ENCODE results near the gene ABCB8. TPM values are rescaled to one million over a fixed set of nuclear protein-coding genes. Genes with fewer than 3 reads are reported as not detected.

ABCB8 gene
- total RNA-seq, 1 experiment from 2014 or later: 29.7 TPM

DNA sequence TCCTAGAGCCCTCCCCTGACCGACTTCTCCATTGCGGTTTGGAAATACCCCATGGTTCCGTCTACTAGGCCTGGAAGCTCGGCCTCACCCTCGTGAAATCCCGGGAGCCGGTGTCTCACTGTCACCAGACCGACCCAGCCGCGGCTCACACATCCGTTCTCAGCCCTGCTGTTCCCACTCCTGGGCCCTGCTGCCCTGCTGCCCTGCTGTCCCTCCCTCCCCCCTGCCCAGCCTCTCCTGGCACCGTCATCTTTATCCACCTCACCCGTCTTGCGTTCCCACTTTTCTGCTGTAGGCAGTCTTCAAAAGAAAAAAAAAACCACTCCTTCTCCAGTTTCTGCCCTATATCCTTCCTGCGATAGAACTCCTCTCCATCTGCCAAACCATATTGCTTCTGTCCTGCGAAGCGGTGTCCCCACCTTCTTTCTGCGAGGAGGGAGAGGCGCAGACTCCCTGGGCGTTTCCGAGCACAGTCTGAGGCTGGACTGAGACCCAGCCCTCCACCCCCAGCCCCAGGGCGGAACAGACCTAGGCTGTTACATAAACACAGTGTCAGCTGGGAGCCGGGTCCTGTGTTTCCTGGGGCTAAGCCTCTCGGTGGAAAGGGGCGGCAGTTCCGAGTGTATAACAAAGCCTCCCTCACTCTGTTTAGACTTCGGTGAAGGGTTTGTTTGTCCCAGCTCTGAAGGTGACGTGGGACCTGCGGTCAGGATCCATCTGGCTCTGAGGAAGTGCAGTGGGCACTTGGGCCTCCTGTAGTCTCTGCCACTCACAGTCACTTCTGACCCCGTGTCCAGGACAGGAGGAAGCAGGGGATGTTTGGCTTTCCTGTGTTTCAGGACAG, 60.8 kb downstream of the ABCB8 start:
- Histone ChIP-seq H3K27me3 (ENCODE audit: control insufficient read depth, insufficient read depth, low read length) (peaks cover 15% of the 10 kb centered on the region; the same call in 1 of the 2 replicates), H3K36me3 (replicated peaks; ENCODE audit: control insufficient read depth, insufficient read depth, low read length) (no peaks in the 10 kb centered on the region; the same call in 1 of the 2 replicates), H3K4me3 (ENCODE audit: insufficient read depth, low read depth, low read length) (no peak overlapping the region; the same call in 1 of the 2 replicates)
- DNase-seq: peak; percentile 80

DNA sequence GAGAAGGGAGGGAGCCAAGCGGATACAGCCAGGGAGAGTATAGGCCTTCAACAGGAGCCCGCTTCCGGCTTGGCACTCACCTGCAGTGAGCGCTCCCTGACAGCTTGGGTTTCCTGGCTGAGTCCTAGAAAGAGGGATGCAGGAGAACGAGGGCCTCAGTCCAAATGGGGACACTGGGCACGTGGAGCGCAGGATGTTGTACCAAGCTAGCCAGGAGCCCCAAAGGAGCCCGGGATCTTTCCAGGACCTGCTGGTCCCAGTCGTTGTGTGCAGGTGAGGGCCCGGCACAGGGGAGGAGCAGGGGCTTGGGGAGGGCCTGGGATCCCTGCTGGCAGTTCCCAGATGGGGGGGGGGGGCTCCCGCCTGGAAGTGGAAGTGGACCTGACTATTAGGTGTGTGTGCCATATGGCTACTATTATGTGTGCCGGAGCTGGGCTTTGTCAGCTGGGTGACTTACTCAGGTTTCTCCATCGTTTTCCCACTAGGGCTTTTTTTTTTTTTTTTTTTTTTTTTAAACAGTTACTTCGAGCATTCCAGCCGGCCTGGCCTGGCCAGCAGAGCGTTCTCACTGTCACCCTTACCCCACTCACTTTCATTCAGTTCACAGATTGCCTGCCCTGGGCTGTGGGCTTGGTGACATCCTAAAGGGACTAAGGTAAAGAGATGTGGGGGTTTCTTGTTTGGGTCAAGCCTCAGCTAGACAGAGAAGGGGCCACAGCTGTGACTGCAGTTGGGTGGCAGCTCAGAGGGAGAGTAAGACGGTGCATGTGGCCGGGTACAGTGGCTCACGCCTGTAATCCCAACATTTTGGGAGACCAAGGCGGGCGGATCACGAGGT, 61.9 kb downstream of the ABCB8 start:
- H3K4me3 ChIP-seq (ENCODE audit: insufficient read depth, low read depth, low read length): no peak overlapping the region
- H3K36me3 ChIP-seq (replicated peaks; ENCODE audit: control insufficient read depth, insufficient read depth, low read length): no peaks in the 10 kb centered on the region; the same call in 1 of the 2 replicates
- peaks cover 12% of the 10 kb centered on the region; the same call in 1 of the 2 replicates for H3K27me3 ChIP-seq (ENCODE audit: control insufficient read depth, insufficient read depth, low read length)
- DNase-seq: peak; percentile 40

DNA sequence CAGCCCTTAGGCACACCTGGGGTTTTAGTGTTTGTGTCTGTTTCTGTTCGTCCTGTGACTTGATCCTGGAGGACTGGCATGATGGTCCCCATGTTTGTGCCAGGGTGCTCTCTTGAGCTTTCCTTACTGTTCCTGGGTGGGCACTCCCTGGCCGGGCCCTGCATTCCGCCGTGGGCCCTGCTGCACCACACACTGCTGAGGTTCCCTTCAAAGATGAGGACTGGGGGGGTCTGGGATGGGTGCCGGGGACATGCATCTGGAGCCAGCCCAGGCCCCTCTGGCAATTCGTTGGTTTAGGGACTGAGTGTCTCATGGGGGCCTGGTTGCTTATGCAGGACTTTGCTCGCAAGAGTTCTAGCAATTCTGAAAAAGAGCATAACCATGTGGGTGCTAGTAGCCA, 62.8 kb downstream of the ABCB8 start:
- no peaks in the 10 kb centered on the region; the same call in 1 of the 2 replicates for H3K36me3 ChIP-seq (replicated peaks; ENCODE audit: control insufficient read depth, insufficient read depth, low read length)
- no peak for DNase-seq
- no peak overlapping the region for H3K4me3 ChIP-seq (ENCODE audit: insufficient read depth, low read depth, low read length)
- H3K27me3 ChIP-seq (ENCODE audit: control insufficient read depth, insufficient read depth, low read length): peaks cover 12% of the 10 kb centered on the region; the same call in 1 of the 2 replicates

DNA sequence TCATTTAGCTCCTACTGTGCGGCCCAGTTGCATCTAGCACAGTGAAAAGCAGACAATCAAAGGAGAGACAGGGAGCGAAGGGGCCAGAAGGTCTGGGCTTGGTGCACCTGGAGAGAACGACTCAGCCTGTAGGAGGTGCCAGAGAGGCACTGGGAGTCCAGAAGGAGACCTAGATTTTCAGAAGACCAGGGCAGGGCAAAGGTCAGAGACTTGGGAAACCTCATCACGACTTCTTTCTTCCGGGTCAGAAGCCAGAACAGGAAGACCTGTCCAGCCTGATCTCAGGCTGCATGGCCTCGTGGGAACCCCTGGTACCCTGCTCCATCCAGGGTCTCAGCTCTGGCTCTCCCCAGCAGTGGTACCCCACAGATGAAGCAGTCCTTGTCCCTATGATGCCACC, 63.2 kb downstream of the ABCB8 start:
- H3K4me3 ChIP-seq (ENCODE audit: insufficient read depth, low read depth, low read length): no peak overlapping the region
- peak; percentile 84 for DNase-seq
- H3K27me3 ChIP-seq (ENCODE audit: control insufficient read depth, insufficient read depth, low read length): peaks cover 12% of the 10 kb centered on the region; the same call in 1 of the 2 replicates
- no peaks in the 10 kb centered on the region; the same call in 1 of the 2 replicates for H3K36me3 ChIP-seq (replicated peaks; ENCODE audit: control insufficient read depth, insufficient read depth, low read length)

DNA sequence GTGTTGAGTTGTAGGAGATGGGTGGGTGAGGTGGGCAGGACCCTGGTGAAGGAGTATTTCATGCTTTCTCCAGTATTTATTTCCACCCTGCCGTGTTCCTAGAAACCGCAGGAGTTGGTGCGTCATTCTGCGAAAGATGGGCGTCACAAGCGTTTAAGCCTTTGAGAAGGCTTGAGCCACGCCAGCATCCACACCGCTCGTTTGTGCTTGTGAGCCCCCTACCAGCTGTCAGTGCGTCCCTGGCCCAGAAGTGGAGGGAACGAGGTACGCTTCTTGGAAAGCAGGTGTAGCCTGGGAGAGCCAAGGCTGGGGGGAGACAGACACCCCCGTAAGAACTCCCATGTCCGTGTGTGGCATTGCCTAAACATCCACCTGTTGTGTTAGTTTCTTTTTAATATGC, 63.7 kb downstream of the ABCB8 start:
- Histone ChIP-seq H3K4me3 (ENCODE audit: insufficient read depth, low read depth, low read length) (no peak overlapping the region), H3K27me3 (ENCODE audit: control insufficient read depth, insufficient read depth, low read length) (peaks cover 10% of the 10 kb centered on the region; the same call in 1 of the 2 replicates), H3K36me3 (replicated peaks; ENCODE audit: control insufficient read depth, insufficient read depth, low read length) (no peaks in the 10 kb centered on the region; the same call in 1 of the 2 replicates)
- no peak for DNase-seq

DNA sequence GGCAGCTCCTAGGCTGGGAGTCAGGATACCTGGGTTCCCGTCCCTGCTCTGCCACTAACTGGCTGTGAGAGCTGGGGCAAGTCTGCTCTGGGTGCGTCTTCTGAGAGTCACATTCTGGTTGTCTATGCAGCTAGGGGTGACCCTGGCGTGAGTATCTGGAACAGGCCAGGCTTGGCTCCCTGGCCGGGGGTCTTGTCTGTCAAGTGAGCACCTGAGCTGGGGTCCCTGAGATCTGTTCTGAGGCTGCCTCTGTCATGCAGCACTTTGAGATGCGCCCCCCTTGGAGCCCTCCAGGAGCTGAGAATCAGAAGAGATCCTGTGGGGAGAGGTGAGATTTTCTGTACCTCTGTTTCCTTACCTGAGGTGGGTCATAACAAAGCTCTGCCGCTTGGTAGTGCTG, 65.5 kb downstream of the ABCB8 start:
- no peaks in the 10 kb centered on the region for H3K27me3 ChIP-seq (ENCODE audit: control insufficient read depth, insufficient read depth, low read length)
- H3K36me3 ChIP-seq (replicated peaks; ENCODE audit: control insufficient read depth, insufficient read depth, low read length): no peaks in the 10 kb centered on the region; the same call in 1 of the 2 replicates
- no peak for DNase-seq
- no peak overlapping the region for H3K4me3 ChIP-seq (ENCODE audit: insufficient read depth, low read depth, low read length)

DNA sequence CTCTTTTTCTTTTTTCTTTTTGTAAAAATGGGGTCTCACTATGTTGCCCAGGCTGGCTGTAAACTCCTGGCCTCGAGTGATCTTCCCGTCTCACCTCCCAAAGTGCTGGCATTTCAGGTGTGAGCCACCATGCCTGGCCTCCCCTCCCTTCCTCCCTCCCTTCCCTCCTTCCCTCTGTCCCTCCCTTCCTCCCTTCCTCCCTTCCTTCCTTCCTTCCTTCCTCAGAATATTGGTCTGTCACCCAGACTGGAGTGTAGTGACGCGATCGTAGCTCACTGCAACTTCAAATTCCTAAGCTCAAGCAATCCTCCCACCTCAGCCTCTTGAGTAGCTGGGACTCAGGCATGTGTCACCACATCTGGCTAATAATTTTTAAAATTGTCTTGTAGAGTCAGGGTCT, 66.4 kb downstream of the ABCB8 start:
- Histone ChIP-seq H3K36me3 (replicated peaks; ENCODE audit: control insufficient read depth, insufficient read depth, low read length) (no peaks in the 10 kb centered on the region; the same call in 1 of the 2 replicates), H3K4me3 (ENCODE audit: insufficient read depth, low read depth, low read length) (no peak overlapping the region), H3K27me3 (ENCODE audit: control insufficient read depth, insufficient read depth, low read length) (no peaks in the 10 kb centered on the region)
- DNase-seq: no peak

DNA sequence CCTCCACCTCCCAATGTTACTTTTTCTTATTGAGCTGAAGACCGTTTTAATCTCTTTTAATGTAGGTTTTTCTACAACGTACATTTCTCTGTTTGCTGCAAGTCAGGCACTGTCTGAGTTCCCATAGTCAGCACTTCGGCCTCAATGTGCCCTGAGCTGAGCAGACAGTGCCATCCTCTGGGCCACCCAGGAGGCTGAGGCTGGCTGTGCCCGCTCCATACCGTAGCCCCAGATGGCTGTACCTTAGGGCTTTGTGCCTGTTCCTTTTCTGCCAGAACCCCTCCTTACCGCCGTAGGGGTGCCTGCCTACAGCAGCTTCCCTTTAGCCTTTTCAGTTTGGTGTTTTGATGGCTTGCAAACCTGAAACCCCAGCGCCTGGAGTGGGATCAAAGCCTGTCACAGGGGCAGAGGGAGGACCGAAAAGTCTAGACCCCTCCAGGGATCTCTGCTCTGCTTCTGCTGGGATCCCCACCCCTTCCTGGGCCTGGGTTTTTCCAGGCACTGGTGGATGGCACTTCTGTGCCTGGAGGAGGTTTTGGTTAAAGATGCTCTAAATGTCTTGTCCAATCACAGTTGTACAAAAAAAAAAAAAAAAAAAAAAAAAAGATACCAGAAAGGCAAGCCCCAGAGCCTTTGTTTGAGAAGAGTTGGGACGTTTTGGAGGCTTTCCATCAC, 67.0 kb downstream of the ABCB8 start:
- H3K36me3 ChIP-seq (replicated peaks; ENCODE audit: control insufficient read depth, insufficient read depth, low read length): no peaks in the 10 kb centered on the region; the same call in 1 of the 2 replicates
- H3K4me3 ChIP-seq (ENCODE audit: insufficient read depth, low read depth, low read length): no peak overlapping the region
- no peaks in the 10 kb centered on the region for H3K27me3 ChIP-seq (ENCODE audit: control insufficient read depth, insufficient read depth, low read length)
- DNase-seq: no peak

DNA sequence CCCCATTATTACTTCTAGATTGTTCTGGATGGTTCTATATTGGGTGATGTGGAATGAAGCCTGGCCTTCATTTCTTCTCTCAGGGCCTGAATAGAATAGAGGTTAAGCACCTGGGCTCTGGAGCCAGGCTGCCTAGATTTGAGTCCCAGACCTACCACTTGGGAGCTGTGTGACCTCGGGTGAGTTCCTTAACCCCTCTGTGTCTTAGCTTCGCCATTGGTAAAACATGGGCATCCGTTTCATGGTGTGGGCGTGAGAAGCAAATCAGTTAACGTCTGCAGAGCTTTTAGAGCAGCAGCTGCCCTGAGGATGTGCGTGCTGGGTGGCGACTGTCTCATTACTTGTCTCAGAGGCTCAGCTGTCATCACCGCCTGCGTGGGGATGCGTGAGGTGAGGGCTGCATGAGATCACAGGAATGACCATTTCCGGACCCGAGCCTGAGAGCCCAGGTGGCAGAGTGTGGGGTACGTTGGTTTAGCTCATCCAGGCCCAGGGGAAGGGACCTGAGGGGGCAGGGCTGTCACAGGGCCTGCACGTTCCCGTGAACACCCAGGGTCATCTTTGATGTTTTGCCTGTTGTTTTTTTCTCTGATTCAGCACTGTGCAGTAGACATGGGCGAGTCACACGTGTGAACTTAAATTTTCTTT, 67.7 kb downstream of the ABCB8 start:
- DNase-seq: no peak
- Histone ChIP-seq H3K36me3 (replicated peaks; ENCODE audit: control insufficient read depth, insufficient read depth, low read length) (no peaks in the 10 kb centered on the region; the same call in 1 of the 2 replicates), H3K4me3 (ENCODE audit: insufficient read depth, low read depth, low read length) (no peak overlapping the region), H3K27me3 (ENCODE audit: control insufficient read depth, insufficient read depth, low read length) (no peaks in the 10 kb centered on the region)

Other genes with a start within 250 kb of the ABCB8 start
- 0.37 and 0.80 TPM in 2 replicates for gene TMEM176B, start 228.1 kb upstream of the ABCB8 start, total RNA-seq (2014; rRNA removed; shearing (Covaris generic))
- not detected in 2 replicates for gene TMEM176A, start 227.7 kb upstream of the ABCB8 start, total RNA-seq (2014; rRNA removed; shearing (Covaris generic))
- gene AOC1, start 175.9 kb upstream of the ABCB8 start, total RNA-seq (2014; rRNA removed; shearing (Covaris generic)): not detected in 2 replicates
- 9.3 and 9.5 TPM in 2 replicates for gene KCNH2, start 50.1 kb upstream of the ABCB8 start, total RNA-seq (2014; rRNA removed; shearing (Covaris generic))
- gene NOS3, start 37.4 kb upstream of the ABCB8 start, total RNA-seq (2014; rRNA removed; shearing (Covaris generic)): 15.5 and 16.5 TPM in 2 replicates
- 1.7 TPM in 2 replicates for gene ATG9B, start 4.0 kb upstream of the ABCB8 start, total RNA-seq (2014; rRNA removed; shearing (Covaris generic))
- gene ASIC3, start 20.1 kb downstream of the ABCB8 start, total RNA-seq (2014; rRNA removed; shearing (Covaris generic)): 1.4 and 1.6 TPM in 2 replicates
- 24.3 and 36.9 TPM in 2 replicates for gene CDK5, start 29.4 kb downstream of the ABCB8 start, total RNA-seq (2014; rRNA removed; shearing (Covaris generic))
- 85.7 and 105 TPM in 2 replicates for gene SLC4A2, start 31.1 kb downstream of the ABCB8 start, total RNA-seq (2014; rRNA removed; shearing (Covaris generic))
- gene FASTK, start 52.4 kb downstream of the ABCB8 start, total RNA-seq (2014; rRNA removed; shearing (Covaris generic)): 58.4 and 86.3 TPM in 2 replicates
- gene TMUB1, start 55.0 kb downstream of the ABCB8 start, total RNA-seq (2014; rRNA removed; shearing (Covaris generic)): 67.4 and 73.4 TPM in 2 replicates
- 63.3 and 76.0 TPM in 2 replicates for gene AGAP3, start 58.0 kb downstream of the ABCB8 start, total RNA-seq (2014; rRNA removed; shearing (Covaris generic))
- gene GBX1, start 139.2 kb downstream of the ABCB8 start, total RNA-seq (2014; rRNA removed; shearing (Covaris generic)): 0.62 TPM in 1 of 2 replicates, not detected in the other
- gene ASB10, start 158.8 kb downstream of the ABCB8 start, total RNA-seq (2014; rRNA removed; shearing (Covaris generic)): not detected in 2 replicates
- gene H2BK1, start 182.0 kb downstream of the ABCB8 start, total RNA-seq (2014; rRNA removed; shearing (Covaris generic)): 0.74 TPM in 1 of 2 replicates, not detected in the other
- gene ABCF2, start 198.8 kb downstream of the ABCB8 start, total RNA-seq (2014; rRNA removed; shearing (Covaris generic)): 47.3 and 48.5 TPM in 2 replicates
- 24.7 and 25.0 TPM in 2 replicates for gene CHPF2, start 204.0 kb downstream of the ABCB8 start, total RNA-seq (2014; rRNA removed; shearing (Covaris generic))
- 7.2 and 23.6 TPM in 2 replicates for gene SMARCD3, start 220.2 kb downstream of the ABCB8 start, total RNA-seq (2014; rRNA removed; shearing (Covaris generic))

All from H7 (cell line).